CD14-positive monocyte (primary cell): Measurements from ENCODE around the gene DTX4. TPM values are rescaled to one million over a fixed set of nuclear protein-coding genes. Genes with fewer than 3 reads are reported as not detected.

Experiments used
- DNase-seq, 3 donors: peaks; one replicate each; pipeline ENCODE4 v3.0.0-alpha.2; 2011 to 2022
- H2AFZ ChIP-seq: 2 replicates; pipeline ENCODE4 v1.6.0; 2012; ENCODE audit warnings: mild to moderate bottlenecking, low read depth, low read length, inconsistent platforms; ENCODE audit not compliant: insufficient read depth, poor library complexity, severe bottlenecking
- H3K27ac ChIP-seq, 2 donors: 1 replicate in 1 of 2; 2 replicates in 1 of 2; pipeline ENCODE4 v1.5.1; 2012 to 2013; ENCODE audit warnings: low read length in 2 of 2, control low read depth in 1 of 2, inconsistent platforms in 1 of 2, low read depth in 1 of 2, mild to moderate bottlenecking in 1 of 2
- H3K27me3 ChIP-seq, 2 donors: one replicate each; pipeline versions ENCODE4 v1.6.0 to v1.6.1; 2011 to 2013; ENCODE audit warnings: low read length in 2 of 2; ENCODE audit not compliant: control insufficient read depth in 2 of 2, insufficient read depth in 2 of 2
- H3K36me3 ChIP-seq, 2 donors: replicated peaks in 1 of 2; 1 replicate in 1 of 2; 2 replicates in 1 of 2; pipeline versions ENCODE4 v1.5.1 to v1.6.1; 2012 to 2013; ENCODE audit warnings: low read length in 2 of 2, control low read depth in 1 of 2, inconsistent platforms in 1 of 2, mild to moderate bottlenecking in 1 of 2; ENCODE audit not compliant: insufficient read depth in 2 of 2, control insufficient read depth in 1 of 2
- H3K4me1 ChIP-seq, 2 donors: 1 replicate in 1 of 2; 2 replicates in 1 of 2; pipeline versions ENCODE4 v1.5.1 to v1.6.1; 2012 to 2013; ENCODE audit warnings: low read length in 2 of 2, control low read depth in 1 of 2, inconsistent platforms in 1 of 2, mild to moderate bottlenecking in 1 of 2, moderate library complexity in 1 of 2; ENCODE audit not compliant: insufficient read depth in 2 of 2, control insufficient read depth in 1 of 2
- H3K4me2 ChIP-seq: replicated peaks from 2 replicates; pipeline ENCODE3; 2012; ENCODE audit warnings: low read length, moderate library complexity, mild to moderate bottlenecking; ENCODE audit not compliant: poor library complexity, severe bottlenecking; ENCODE audit errors: extremely low read depth
- H3K4me3 ChIP-seq, 3 experiments: fragments of 200-600 bp in 1 of 3; sonication (generic) in 1 of 3; replicated peaks in 1 of 3; 1 replicate in 2 of 3; 2 replicates in 1 of 3; pipeline ENCODE4 v1.5.1; 2011 to 2013; ENCODE audit warnings: low read length in 3 of 3, mild to moderate bottlenecking in 3 of 3, control low read depth in 2 of 3, low read depth in 2 of 3, inconsistent platforms in 1 of 3, moderate library complexity in 1 of 3
- H3K79me2 ChIP-seq: 2 replicates; pipeline ENCODE4 v1.6.0; 2012; ENCODE audit warnings: mild to moderate bottlenecking, control low read depth, inconsistent platforms, low read length, moderate library complexity; ENCODE audit not compliant: insufficient read depth
- H3K9ac ChIP-seq: 2 replicates; pipeline ENCODE4 v1.6.0; 2017; ENCODE audit warnings: low read length, mild to moderate bottlenecking; ENCODE audit not compliant: insufficient read depth, poor library complexity, severe bottlenecking
- H3K9me3 ChIP-seq, 2 donors: replicated peaks in 1 of 2; 1 replicate in 1 of 2; 2 replicates in 1 of 2; pipeline versions ENCODE4 v1.5.1 to v1.6.1; 2012 to 2013; ENCODE audit warnings: low read length in 2 of 2, control low read depth in 1 of 2; ENCODE audit not compliant: control insufficient read depth in 1 of 2, insufficient read depth in 1 of 2
- H4K20me1 ChIP-seq: 2 replicates; pipeline ENCODE4 v1.6.0; 2012; ENCODE audit warnings: mild to moderate bottlenecking, low read length, control low read depth, moderate library complexity; ENCODE audit not compliant: insufficient read depth
- H3K27ac Mint-ChIP-seq, 7 donors: one replicate each; pipeline ENCODE4 v1.8.0; 2020; ENCODE audit warnings: mild to moderate bottlenecking in 7 of 7, mixed read lengths in 7 of 7, moderate library complexity in 6 of 7, inconsistent platforms in 2 of 7
- H3K27me3 Mint-ChIP-seq, 3 donors: one replicate each; pipeline ENCODE4 v1.8.0; 2021 to 2022; ENCODE audit warnings: low read depth in 3 of 3, mild to moderate bottlenecking in 3 of 3, mixed read lengths in 3 of 3, moderate library complexity in 3 of 3, inconsistent platforms in 1 of 3
- H3K36me3 Mint-ChIP-seq, 2 donors: one replicate each; pipeline ENCODE4 v1.8.0; 2020; ENCODE audit warnings: mixed read lengths in 2 of 2, inconsistent platforms in 1 of 2, mild to moderate bottlenecking in 1 of 2
- H3K4me1 Mint-ChIP-seq: one replicate; pipeline ENCODE4 v1.8.0; 2020; ENCODE audit warnings: mild to moderate bottlenecking, mixed read lengths
- H3K4me3 Mint-ChIP-seq, 2 donors: one replicate each; pipeline ENCODE4 v1.8.0; 2020; ENCODE audit warnings: mild to moderate bottlenecking in 2 of 2, mixed read lengths in 2 of 2, moderate library complexity in 1 of 2
- H3K9me3 Mint-ChIP-seq, 7 donors: one replicate each; pipeline ENCODE4 v1.8.0; 2020 to 2022; ENCODE audit warnings: mixed read lengths in 7 of 7, mild to moderate bottlenecking in 6 of 7, moderate library complexity in 6 of 7, inconsistent platforms in 2 of 7
- WGBS: methylation state at CpG from one replicate; pipeline ENCODE4 v1.1.5; 2013; ENCODE audit warnings: missing lambda C conversion rate; ENCODE audit not compliant: insufficient coverage; 5-methylcytosine and 5-hydroxymethylcytosine counted together
- intact Hi-C, 2 donors: fragments of 100-400 bp; cut with micrococcal nuclease; formaldehyde crosslinking; loops; one replicate each; pipeline versions ENCODE4 v1.15.0 to v1.15.1; 2023
- polyA plus RNA-seq, 3 donors: library from polyadenylated mRNA; depleted of rRNA in 1 of 3; unstranded in 2 of 3; stranded (reverse) in 1 of 3; fragments of 300-500 nt in 2 of 3; fragments of >200 nt in 1 of 3; fragmentation: Illumina TruSeq in 2 of 3; gene quantifications; 1 replicate in 2 of 3; 2 replicates in 1 of 3; pipeline ENCODE4 v1.2.3, GENCODE V29; 2012 to 2021
- TF ChIP-seq, protein P1 (sequence below): fragments of 200-600 bp; IDR thresholded peaks from one replicate; pipeline ENCODE4 v1.8.0; 2022; ENCODE audit warnings: antibody characterized with exemption, mild to moderate bottlenecking

Gene DTX4
- polyA plus RNA-seq, 3 donors: 0.96 to 1.9 (median 1.1) TPM

DNA sequence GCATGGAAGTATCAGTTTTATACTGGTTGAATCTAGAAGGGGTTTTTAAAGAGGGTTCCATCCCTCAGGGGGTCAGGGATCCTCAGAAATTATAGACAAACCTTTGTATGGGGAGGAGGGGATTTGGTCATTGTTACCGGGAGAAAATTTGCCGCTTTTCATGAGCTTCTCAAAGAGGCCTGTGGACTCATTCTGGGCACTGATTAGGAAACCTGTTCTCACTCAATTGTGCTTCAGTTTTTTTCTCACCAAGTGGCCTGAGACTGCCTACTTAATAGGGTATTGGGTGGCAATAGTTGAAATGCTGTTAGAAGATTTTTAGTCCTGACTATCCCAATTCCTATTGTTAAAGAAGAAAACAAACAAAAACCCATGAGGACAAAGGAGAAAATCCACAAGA is 26.8 kb downstream of the DTX4 start:
- peaks cover 0 to 12% (median 4%) of the 10 kb centered on the region in 7 donors for H3K9me3 Mint-ChIP-seq
- Histone ChIP-seq H3K9ac (no peak overlapping the region), H3K27ac (peak overlapping the region in 1 of 2 donors; percentile 45), H3K4me2 (no peak overlapping the region), H3K4me1 (peaks cover 8 to 49% of the 10 kb centered on the region in 2 donors), H3K27me3 (no peaks in the 10 kb centered on the region), H4K20me1 (peaks cover 83% of the 10 kb centered on the region), H3K36me3 (peaks cover 18 to 48% of the 10 kb centered on the region in 2 donors), H3K79me2 (peaks cover 23% of the 10 kb centered on the region), H3K4me3 (no peak overlapping the region), H2AFZ (no peak overlapping the region), H3K9me3 (no peaks in the 10 kb centered on the region)
- peaks cover 0 to 2% (median 1%) of the 10 kb centered on the region in 3 donors for H3K27me3 Mint-ChIP-seq
- no peak for DNase-seq
- TF ChIP-seq, protein P1, sequence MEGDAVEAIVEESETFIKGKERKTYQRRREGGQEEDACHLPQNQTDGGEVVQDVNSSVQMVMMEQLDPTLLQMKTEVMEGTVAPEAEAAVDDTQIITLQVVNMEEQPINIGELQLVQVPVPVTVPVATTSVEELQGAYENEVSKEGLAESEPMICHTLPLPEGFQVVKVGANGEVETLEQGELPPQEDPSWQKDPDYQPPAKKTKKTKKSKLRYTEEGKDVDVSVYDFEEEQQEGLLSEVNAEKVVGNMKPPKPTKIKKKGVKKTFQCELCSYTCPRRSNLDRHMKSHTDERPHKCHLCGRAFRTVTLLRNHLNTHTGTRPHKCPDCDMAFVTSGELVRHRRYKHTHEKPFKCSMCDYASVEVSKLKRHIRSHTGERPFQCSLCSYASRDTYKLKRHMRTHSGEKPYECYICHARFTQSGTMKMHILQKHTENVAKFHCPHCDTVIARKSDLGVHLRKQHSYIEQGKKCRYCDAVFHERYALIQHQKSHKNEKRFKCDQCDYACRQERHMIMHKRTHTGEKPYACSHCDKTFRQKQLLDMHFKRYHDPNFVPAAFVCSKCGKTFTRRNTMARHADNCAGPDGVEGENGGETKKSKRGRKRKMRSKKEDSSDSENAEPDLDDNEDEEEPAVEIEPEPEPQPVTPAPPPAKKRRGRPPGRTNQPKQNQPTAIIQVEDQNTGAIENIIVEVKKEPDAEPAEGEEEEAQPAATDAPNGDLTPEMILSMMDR: no peak
- H3K27ac Mint-ChIP-seq: peak overlapping the region in 1 of 7 donors; percentile 76
- peaks cover 72 to 86% of the 10 kb centered on the region in 2 donors for H3K36me3 Mint-ChIP-seq
- intact Hi-C loops: no loop called here
- H3K4me1 Mint-ChIP-seq: peaks cover 58% of the 10 kb centered on the region
- WGBS: 83% methylated on average over 2 of the region's 2 CpGs
- H3K4me3 Mint-ChIP-seq: no peak overlapping the region

DNA sequence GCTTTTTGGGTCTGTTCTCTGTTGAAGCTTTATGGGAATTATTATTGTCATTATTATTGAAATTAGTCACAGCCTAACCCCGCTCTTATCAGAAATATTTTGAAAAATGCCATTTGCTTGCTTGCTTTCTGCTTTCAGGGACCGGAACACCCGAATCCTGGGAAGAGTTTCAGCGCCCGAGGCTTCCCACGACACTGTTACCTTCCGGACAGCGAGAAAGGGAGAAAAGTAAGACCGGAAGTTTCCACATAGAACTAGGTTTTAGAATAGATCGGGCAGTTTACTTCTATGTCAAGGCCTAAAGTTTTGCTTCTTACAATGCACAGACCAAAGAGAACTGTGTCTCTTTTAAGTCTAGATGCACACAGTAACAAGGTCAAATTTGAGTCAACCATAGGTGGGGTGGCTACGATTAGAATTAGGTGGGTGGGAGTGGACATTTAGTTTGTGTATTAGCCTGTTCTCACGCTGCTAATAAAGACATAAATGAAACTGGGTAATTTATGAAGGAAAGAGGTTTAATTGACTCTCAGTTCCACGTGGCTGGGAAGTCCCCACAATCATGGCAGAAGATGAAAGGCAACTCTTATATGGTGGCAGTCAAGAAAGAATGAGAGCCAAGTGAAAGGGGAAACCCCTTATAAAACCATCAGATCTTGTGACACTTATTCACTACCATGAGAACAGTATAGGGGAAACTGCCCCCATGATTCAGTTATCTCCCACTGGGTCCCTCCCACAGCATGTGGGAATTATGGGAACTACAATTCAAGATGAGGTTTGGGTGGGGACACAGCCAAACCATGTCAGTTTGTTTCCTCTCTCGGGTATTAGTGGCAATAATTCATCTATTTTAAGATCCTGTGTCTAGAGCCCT is 27.9 kb downstream of the DTX4 start:
- Histone ChIP-seq H3K4me2 (no peak overlapping the region), H2AFZ (no peak overlapping the region), H3K4me1 (peaks cover 14 to 59% of the 10 kb centered on the region in 2 donors), H3K36me3 (peaks cover 19 to 55% of the 10 kb centered on the region in 2 donors), H3K9ac (no peak overlapping the region), H3K27ac (peak overlapping the region in 1 of 2 donors; percentile 45), H4K20me1 (peaks cover 91% of the 10 kb centered on the region), H3K9me3 (no peaks in the 10 kb centered on the region), H3K79me2 (peaks cover 32% of the 10 kb centered on the region), H3K4me3 (no peak overlapping the region), H3K27me3 (no peaks in the 10 kb centered on the region)
- peaks cover 0 to 2% (median 1%) of the 10 kb centered on the region in 3 donors for H3K27me3 Mint-ChIP-seq
- 79% methylated on average over 10 of the region's 14 CpGs for WGBS
- intact Hi-C loops: no loop called here
- H3K4me3 Mint-ChIP-seq: peak overlapping the region in 1 of 2 donors; percentile 12
- peaks cover 73 to 93% of the 10 kb centered on the region in 2 donors for H3K36me3 Mint-ChIP-seq
- peaks cover 0 to 12% (median 4%) of the 10 kb centered on the region in 7 donors for H3K9me3 Mint-ChIP-seq
- H3K4me1 Mint-ChIP-seq: peaks cover 65% of the 10 kb centered on the region
- peak; percentile 55 to 86 (median 58) for DNase-seq
- H3K27ac Mint-ChIP-seq: peak overlapping the region; percentile 47 to 89 (median 76)
- TF ChIP-seq, protein P1: no peak
